Lower leg skin (tissue), 3 donors: ENCODE measurements around the gene TTC7B.

Experiments
- POLR2A ChIP-seq, 2 donors: fragments of 450-650 bp; IDR thresholded peaks; one replicate each; pipeline ENCODE4 v1.6.1; 2016 to 2017; ENCODE audit warnings: antibody characterized with exemption in 2 of 2, mild to moderate bottlenecking in 1 of 2, moderate library complexity in 1 of 2
- TF ChIP-seq, protein P1 (sequence below), 3 donors: fragments of 450-650 bp; IDR thresholded peaks; one replicate each; pipeline ENCODE4 v1.5.1; 2016; ENCODE audit warnings: antibody characterized with exemption in 3 of 3, mild to moderate bottlenecking in 3 of 3, moderate library complexity in 2 of 3

DNA sequence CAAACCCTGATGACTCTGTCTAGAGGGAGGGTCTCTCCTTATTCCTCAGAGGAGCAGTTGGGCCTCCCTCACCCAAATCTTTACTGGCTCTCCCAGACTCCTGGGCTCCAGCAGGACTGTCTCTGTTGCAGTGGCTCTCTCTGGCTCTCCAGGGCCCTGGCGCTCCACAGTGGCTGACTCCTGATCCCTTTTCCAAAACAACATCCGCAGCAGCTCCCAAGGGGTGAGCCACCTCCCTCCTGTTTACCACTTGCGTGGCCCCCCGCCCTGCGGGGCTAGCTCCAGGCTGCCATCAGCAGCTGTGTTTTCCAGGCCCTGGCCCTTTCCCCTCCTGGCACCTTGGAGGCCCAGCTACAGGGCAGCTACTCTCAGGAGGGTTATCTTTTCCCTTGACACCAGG, 295.9 kb downstream of the TTC7B start:
- TF ChIP-seq, protein P1, sequence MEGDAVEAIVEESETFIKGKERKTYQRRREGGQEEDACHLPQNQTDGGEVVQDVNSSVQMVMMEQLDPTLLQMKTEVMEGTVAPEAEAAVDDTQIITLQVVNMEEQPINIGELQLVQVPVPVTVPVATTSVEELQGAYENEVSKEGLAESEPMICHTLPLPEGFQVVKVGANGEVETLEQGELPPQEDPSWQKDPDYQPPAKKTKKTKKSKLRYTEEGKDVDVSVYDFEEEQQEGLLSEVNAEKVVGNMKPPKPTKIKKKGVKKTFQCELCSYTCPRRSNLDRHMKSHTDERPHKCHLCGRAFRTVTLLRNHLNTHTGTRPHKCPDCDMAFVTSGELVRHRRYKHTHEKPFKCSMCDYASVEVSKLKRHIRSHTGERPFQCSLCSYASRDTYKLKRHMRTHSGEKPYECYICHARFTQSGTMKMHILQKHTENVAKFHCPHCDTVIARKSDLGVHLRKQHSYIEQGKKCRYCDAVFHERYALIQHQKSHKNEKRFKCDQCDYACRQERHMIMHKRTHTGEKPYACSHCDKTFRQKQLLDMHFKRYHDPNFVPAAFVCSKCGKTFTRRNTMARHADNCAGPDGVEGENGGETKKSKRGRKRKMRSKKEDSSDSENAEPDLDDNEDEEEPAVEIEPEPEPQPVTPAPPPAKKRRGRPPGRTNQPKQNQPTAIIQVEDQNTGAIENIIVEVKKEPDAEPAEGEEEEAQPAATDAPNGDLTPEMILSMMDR (IDR thresholded peaks at IDR 0.05): no peak
- TF ChIP-seq POLR2A (IDR thresholded peaks at IDR 0.05): no peak
